ENCODE results near the gene CYSLTR2.

DNA sequence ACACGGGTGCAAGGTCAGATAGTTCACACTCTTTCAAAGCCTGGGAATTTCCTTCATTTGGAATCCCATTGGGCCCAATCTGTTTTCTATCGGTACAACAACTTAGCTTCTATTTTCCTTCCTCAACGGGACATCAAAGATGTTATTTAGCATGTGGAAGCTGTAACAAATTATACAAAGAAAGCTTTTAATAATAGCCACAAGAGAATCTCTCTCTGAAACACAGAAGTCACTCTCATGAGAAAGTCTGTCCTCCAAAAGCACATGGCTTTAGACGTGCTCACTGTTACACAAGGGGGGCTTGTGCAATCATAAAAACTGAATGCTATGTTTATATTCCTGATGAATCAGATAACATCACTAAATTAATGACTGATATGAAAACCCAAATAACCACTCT lies 28.9 kb upstream of the CYSLTR2 start:
- no peak for TF ChIP-seq EP300 (IDR thresholded peaks at IDR 0.05; ENCODE audit: low read depth)
- TF ChIP-seq, protein P1, sequence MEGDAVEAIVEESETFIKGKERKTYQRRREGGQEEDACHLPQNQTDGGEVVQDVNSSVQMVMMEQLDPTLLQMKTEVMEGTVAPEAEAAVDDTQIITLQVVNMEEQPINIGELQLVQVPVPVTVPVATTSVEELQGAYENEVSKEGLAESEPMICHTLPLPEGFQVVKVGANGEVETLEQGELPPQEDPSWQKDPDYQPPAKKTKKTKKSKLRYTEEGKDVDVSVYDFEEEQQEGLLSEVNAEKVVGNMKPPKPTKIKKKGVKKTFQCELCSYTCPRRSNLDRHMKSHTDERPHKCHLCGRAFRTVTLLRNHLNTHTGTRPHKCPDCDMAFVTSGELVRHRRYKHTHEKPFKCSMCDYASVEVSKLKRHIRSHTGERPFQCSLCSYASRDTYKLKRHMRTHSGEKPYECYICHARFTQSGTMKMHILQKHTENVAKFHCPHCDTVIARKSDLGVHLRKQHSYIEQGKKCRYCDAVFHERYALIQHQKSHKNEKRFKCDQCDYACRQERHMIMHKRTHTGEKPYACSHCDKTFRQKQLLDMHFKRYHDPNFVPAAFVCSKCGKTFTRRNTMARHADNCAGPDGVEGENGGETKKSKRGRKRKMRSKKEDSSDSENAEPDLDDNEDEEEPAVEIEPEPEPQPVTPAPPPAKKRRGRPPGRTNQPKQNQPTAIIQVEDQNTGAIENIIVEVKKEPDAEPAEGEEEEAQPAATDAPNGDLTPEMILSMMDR (IDR thresholded peaks at IDR 0.05): no peak

Data from transverse colon (tissue), 3 donors.